A204.1 (cell line): ENCODE measurements around the gene MYCBP.
A peak's percentile ranks its signal among the peaks of the same experiment; 100 is the strongest.
"Not testable (repeated sequence)": the region's sequence is repeated elsewhere in the genome, so short reads cannot be mapped to it uniquely, and the experiment has no call there.

Experiments used
- FAIRE-seq: peaks from 2 replicates; lab custom pipeline; 2012; peaks lifted over from hg19 to GRCh38; lab: Jason Lieb, UNC

The MYCBP gene

GRCh38 chr1:38873027-38873969 is at the start of gene MYCBP:
MYCBP (minus strand) TSS chr1:38873348; CDS start chr1:38873305, 43 bp downstream.
- FAIRE-seq: peak; percentile 91

GRCh38 chr1:38919130-38919529 is 46.0 kb upstream of the MYCBP start:
- no peak for FAIRE-seq

GRCh38 chr1:38918568-38918967 is 45.4 kb upstream of the MYCBP start:
- FAIRE-seq: no peak

- no peak for FAIRE-seq
Observed at GRCh38 chr1:38917772-38918171, 44.6 kb upstream of the MYCBP start.

- no peak for FAIRE-seq
Observed at GRCh38 chr1:38917337-38917736, 44.2 kb upstream of the MYCBP start.

- no peak for FAIRE-seq
Observed at GRCh38 chr1:38915352-38915948, 42.3 kb upstream of the MYCBP start.

- FAIRE-seq: not testable (repeated sequence)
Observed at GRCh38 chr1:38914908-38915307, 41.8 kb upstream of the MYCBP start.

GRCh38 chr1:38908821-38909220 is 35.7 kb upstream of the MYCBP start:
- FAIRE-seq: no peak

GRCh38 chr1:38905985-38906384 is 32.8 kb upstream of the MYCBP start:
- FAIRE-seq: no peak

- no peak for FAIRE-seq
Observed at GRCh38 chr1:38899560-38899959, 26.4 kb upstream of the MYCBP start.

- FAIRE-seq: no peak
Observed at GRCh38 chr1:38898653-38899230, 25.6 kb upstream of the MYCBP start.

- no peak for FAIRE-seq
Observed at GRCh38 chr1:38896169-38896568, 23.0 kb upstream of the MYCBP start.

- FAIRE-seq: no peak
Observed at GRCh38 chr1:38892976-38893375, 19.8 kb upstream of the MYCBP start.

GRCh38 chr1:38891753-38892152 is 18.6 kb upstream of the MYCBP start:
- FAIRE-seq: no peak

GRCh38 chr1:38889589-38889988 is 16.4 kb upstream of the MYCBP start:
- FAIRE-seq: no peak

- FAIRE-seq: no peak
Observed at GRCh38 chr1:38888423-38889333, 15.5 kb upstream of the MYCBP start.

- FAIRE-seq: no peak
Observed at GRCh38 chr1:38885092-38885491, 11.9 kb upstream of the MYCBP start.

- no peak for FAIRE-seq
Observed at GRCh38 chr1:38881487-38881886, 8.3 kb upstream of the MYCBP start, which contains the start of gene GJA9. GJA9 (minus strand) TSS chr1:38881587; CDS start chr1:38876098, 5,489 bp downstream.

GRCh38 chr1:38875811-38876210 is 2.7 kb upstream of the MYCBP start:
- no peak for FAIRE-seq

- FAIRE-seq: no peak
Observed at GRCh38 chr1:38872401-38873026, 634 bp downstream of the MYCBP start.

GRCh38 chr1:38870996-38871395 is 2.2 kb downstream of the MYCBP start:
- FAIRE-seq: no peak

- no peak for FAIRE-seq
Observed at GRCh38 chr1:38867208-38867607, 5.9 kb downstream of the MYCBP start.
